Smooth muscle cell (in vitro differentiated cells): ENCODE results near the gene SNX11. TPM values are rescaled to one million over a fixed set of nuclear protein-coding genes. Genes with fewer than 3 reads are reported as not detected.

ENCODE experiments used
- DNase-seq: peaks from one replicate; lab custom pipeline; 2025; ENCODE audit not compliant: unreplicated experiment; lab: John Stamatoyannopoulos, UW
- H2AFZ ChIP-seq: fragments of 200-600 bp; sonication (generic); 2 replicates; pipeline ENCODE4 v1.6.0; 2016; ENCODE audit warnings: antibody characterized with exemption, low read depth, mild to moderate bottlenecking
- H3F3A ChIP-seq: fragments of 200-600 bp; sonication (generic); 2 replicates; pipeline ENCODE4 v1.6.0; 2017; ENCODE audit warnings: antibody characterized with exemption, low read depth
- H3K27ac ChIP-seq: fragments of 200-600 bp; sonication (generic); 2 replicates; pipeline ENCODE4 v1.5.1; 2016; ENCODE audit warnings: low read depth, mild to moderate bottlenecking
- H3K27me3 ChIP-seq: fragments of 200-600 bp; sonication (generic); 2 replicates; pipeline ENCODE4 v1.6.1; 2016; ENCODE audit warnings: low read depth, mild to moderate bottlenecking
- H3K36me3 ChIP-seq: fragments of 200-600 bp; sonication (generic); 2 replicates; pipeline ENCODE4 v1.5.1; 2016; ENCODE audit warnings: low read depth
- H3K4me1 ChIP-seq: fragments of 200-600 bp; sonication (generic); 2 replicates; pipeline ENCODE4 v1.5.1; 2016; ENCODE audit warnings: low read depth
- H3K4me2 ChIP-seq: fragments of 200-600 bp; sonication (generic); 2 replicates; pipeline ENCODE4 v1.6.0; 2016; ENCODE audit warnings: mild to moderate bottlenecking
- H3K4me3 ChIP-seq: fragments of 200-600 bp; sonication (generic); 2 replicates; pipeline ENCODE4 v1.5.1; 2016; ENCODE audit warnings: mild to moderate bottlenecking
- H3K79me2 ChIP-seq: fragments of 200-600 bp; sonication (generic); 2 replicates; pipeline ENCODE4 v1.6.0; 2016; ENCODE audit warnings: low read depth, mild to moderate bottlenecking
- H3K9ac ChIP-seq: fragments of 200-600 bp; sonication (generic); 2 replicates; pipeline ENCODE4 v1.6.0; 2016; ENCODE audit warnings: low read depth
- H3K9me3 ChIP-seq: fragments of 200-600 bp; sonication (generic); replicated peaks from 2 replicates; pipeline ENCODE4 v1.5.1; 2016; ENCODE audit warnings: low read depth
- H4K20me1 ChIP-seq: fragments of 200-600 bp; sonication (generic); 2 replicates; pipeline ENCODE4 v1.6.0; 2016; ENCODE audit warnings: low read depth
- WGBS: methylation state at CpG from one replicate; pipeline ENCODE4 v1.1.7; 2016; ENCODE audit warnings: low lambda C conversion rate; 5-methylcytosine and 5-hydroxymethylcytosine counted together
- polyA plus RNA-seq: library from polyadenylated mRNA; unstranded; fragments of >200 nt; fragmentation: Nextera tagmentation; extraction: Ambion mirVana; gene quantifications from 2 replicates; pipeline ENCODE4 v1.2.1, GENCODE V29; 2016
- total RNA-seq: library from RNA; depleted of rRNA; stranded (reverse); fragments of >200 nt; gene quantifications from 2 replicates; pipeline ENCODE4 v1.2.3, GENCODE V29; 2014
- TF ChIP-seq, protein P1 (sequence below): fragments of 200-600 bp; sonication (generic); IDR thresholded peaks from 2 replicates; pipeline ENCODE4 v1.5.1; 2017; ENCODE audit warnings: borderline replicate concordance, mild to moderate bottlenecking, antibody characterized with exemption; ENCODE audit not compliant: insufficient read depth, poor library complexity, severe bottlenecking

Gene SNX11
- total and polyA plus RNA-seq, 2 experiments from 2014 or later = 15.3 to 22.9 TPM

DNA sequence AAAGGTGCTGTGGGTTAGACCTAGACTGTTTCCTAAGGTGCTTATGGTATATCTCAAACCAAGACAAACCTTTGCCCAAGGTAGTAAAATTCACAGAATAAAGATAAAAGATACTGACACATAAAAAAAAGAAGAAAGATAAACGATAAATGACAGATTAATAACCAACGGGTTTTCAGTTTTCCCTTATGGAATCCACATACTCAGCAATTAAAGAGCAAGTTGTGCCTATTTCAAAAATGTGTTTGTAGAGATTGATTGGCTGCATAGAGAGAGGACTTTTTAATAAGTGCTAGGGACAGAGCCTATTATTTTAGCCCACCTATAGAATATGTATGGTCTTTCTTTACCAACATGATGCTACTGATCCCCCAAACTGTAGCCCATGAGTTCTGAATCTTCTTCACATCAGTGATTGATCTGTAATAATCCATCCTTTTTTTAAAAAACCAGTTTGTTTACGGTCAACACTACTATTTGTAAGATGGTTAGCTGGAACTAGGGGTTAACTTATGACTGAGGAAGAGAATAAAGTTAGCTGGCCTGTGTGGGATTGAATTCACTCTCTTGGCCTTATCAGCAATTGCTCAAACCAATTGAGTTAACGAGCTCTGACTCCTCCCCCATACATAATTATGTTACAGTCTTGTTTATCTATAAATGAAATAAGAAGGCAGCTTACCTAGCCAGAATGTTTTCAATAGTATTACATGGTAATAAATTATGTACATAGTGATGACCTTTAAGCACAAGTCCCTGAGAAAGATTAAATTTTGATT lies 53.8 kb downstream of the SNX11 start:
- Histone ChIP-seq H3K36me3 (no peaks in the 10 kb centered on the region), H3F3A (no peaks in the 10 kb centered on the region), H3K9ac (no peak overlapping the region), H3K4me3 (no peak overlapping the region), H3K27me3 (peaks cover 20% of the 10 kb centered on the region), H3K27ac (no peak overlapping the region), H3K4me2 (no peak overlapping the region), H3K4me1 (peaks cover 4% of the 10 kb centered on the region), H3K79me2 (no peaks in the 10 kb centered on the region), H3K9me3 (no peaks in the 10 kb centered on the region), H4K20me1 (no peaks in the 10 kb centered on the region), H2AFZ (no peak overlapping the region)
- TF ChIP-seq, protein P1, sequence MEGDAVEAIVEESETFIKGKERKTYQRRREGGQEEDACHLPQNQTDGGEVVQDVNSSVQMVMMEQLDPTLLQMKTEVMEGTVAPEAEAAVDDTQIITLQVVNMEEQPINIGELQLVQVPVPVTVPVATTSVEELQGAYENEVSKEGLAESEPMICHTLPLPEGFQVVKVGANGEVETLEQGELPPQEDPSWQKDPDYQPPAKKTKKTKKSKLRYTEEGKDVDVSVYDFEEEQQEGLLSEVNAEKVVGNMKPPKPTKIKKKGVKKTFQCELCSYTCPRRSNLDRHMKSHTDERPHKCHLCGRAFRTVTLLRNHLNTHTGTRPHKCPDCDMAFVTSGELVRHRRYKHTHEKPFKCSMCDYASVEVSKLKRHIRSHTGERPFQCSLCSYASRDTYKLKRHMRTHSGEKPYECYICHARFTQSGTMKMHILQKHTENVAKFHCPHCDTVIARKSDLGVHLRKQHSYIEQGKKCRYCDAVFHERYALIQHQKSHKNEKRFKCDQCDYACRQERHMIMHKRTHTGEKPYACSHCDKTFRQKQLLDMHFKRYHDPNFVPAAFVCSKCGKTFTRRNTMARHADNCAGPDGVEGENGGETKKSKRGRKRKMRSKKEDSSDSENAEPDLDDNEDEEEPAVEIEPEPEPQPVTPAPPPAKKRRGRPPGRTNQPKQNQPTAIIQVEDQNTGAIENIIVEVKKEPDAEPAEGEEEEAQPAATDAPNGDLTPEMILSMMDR = no peak
- no peak for DNase-seq
- 83% methylated on average over 4 of the region's 4 CpGs for WGBS

DNA sequence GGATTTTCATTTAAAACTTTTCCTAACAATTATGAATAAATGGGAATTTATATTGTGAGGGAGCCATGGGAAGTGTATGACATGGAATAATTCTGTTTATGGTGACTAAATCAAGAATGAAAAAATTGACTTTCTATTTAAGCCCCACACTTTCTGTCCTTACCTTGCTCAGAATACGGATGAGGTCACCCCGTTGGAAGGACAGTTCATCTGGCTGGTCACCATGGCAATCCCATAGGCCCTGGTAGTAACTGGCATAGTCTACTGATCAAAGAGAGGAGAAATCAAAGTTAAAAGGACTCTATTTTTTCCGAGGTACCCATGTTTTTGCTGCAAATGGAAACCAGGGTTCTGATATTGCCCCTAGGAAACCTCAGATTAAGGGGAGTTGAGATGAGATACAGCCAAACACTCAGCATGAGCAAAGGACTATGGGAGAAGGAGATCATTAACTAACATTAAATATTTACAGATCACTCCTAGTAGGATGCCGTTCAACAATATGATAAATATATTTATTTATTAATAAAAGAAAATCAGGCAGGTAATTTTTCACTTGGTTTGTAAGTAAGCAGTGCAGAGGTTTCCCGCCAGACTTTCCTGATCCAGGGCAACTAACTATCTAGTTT lies 54.9 kb downstream of the SNX11 start:
- H3K4me1 ChIP-seq = peaks cover 4% of the 10 kb centered on the region
- 89% methylated on average over 5 of the region's 5 CpGs for WGBS
- no peaks in the 10 kb centered on the region for H4K20me1 ChIP-seq
- H3K27me3 ChIP-seq = peaks cover 24% of the 10 kb centered on the region
- DNase-seq = no peak
- TF ChIP-seq, protein P1 = no peak
- no peaks in the 10 kb centered on the region for H3K36me3 ChIP-seq
- H3K4me3 ChIP-seq = no peak overlapping the region
- H3K27ac ChIP-seq = no peak overlapping the region
- H3F3A ChIP-seq = no peaks in the 10 kb centered on the region
- no peak overlapping the region for H3K4me2 ChIP-seq
- no peak overlapping the region for H2AFZ ChIP-seq
- H3K79me2 ChIP-seq = no peaks in the 10 kb centered on the region
- H3K9ac ChIP-seq = no peak overlapping the region
- H3K9me3 ChIP-seq = no peaks in the 10 kb centered on the region

DNA sequence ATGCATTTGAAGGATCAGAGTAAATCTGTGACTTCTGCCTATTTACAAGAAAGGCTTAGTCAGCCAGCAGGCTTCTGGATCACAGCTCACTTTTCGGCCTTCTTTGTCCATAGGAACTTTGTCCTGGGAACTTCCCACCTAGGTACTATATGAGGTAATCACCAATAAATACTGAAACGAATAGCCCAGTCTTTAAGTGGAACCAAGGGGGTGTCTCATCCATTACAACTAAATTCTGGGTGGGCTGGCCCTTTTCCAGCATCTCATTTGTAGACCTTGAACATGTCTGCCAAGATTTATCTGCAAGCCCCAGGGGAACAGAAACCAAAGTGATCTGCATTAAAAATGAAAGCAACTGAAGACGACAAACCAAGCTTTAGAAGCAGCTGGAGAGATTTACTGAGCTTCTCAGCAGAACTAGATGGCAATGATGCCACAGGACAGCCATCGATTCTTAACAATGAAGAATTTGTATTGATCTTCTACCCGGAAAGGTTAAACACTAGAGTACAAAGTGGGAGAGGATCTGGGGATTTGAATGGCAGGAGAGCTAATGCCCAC lies 55.5 kb downstream of the SNX11 start:
- TF ChIP-seq, protein P1 = no peak
- no peak for DNase-seq
- Histone ChIP-seq H3K27me3 (peaks cover 29% of the 10 kb centered on the region), H3K36me3 (no peaks in the 10 kb centered on the region), H3K79me2 (no peaks in the 10 kb centered on the region), H3K4me1 (peaks cover 4% of the 10 kb centered on the region), H3F3A (no peaks in the 10 kb centered on the region), H2AFZ (peak overlapping the region; percentile 40), H3K4me3 (no peak overlapping the region), H3K4me2 (peak overlapping the region; percentile 6), H3K9me3 (no peaks in the 10 kb centered on the region), H4K20me1 (no peaks in the 10 kb centered on the region), H3K27ac (no peak overlapping the region), H3K9ac (no peak overlapping the region)
- WGBS = 58% methylated on average over 5 of the region's 5 CpGs
